OCI-LY1 (cell line): ENCODE measurements around the gene FOXE1.

Experiments
- EZH2 ChIP-seq: fragments of 200-600 bp; sonication (generic), shearing (Covaris generic); IDR thresholded peaks from 2 replicates; pipeline ENCODE4 v1.8.0; 2017; ENCODE audit warnings: borderline replicate concordance, mixed run types, mild to moderate bottlenecking, antibody characterized with exemption, low read length, moderate library complexity, mixed read lengths
- TF ChIP-seq, protein P1 (sequence below): fragments of 200-600 bp; sonication (generic), shearing (Covaris generic); IDR thresholded peaks from 2 replicates; pipeline ENCODE4 v1.5.1; 2017; ENCODE audit warnings: mild to moderate bottlenecking, antibody characterized with exemption, low read length, moderate library complexity, mixed read lengths

DNA sequence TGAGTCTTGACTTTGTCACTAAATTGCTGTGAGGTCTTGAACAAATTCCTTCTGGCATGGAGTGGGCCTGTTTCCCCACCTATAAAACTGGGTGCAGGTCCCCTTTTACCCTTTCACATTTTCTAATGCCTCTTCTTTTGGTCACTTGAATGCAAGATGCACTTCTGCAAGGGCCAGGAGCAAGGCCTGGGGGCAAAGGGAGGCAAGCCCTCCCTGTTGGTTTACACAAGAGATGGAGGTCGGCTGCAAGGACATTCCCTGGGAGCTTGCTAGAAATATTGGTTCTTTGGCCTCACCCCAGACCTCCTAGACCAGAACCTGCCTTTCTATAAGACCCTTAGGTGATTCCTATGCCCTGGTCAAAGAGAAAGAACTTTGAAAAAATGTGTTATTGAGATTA lies 5.8 kb downstream of the FOXE1 start:
- TF ChIP-seq, protein P1, sequence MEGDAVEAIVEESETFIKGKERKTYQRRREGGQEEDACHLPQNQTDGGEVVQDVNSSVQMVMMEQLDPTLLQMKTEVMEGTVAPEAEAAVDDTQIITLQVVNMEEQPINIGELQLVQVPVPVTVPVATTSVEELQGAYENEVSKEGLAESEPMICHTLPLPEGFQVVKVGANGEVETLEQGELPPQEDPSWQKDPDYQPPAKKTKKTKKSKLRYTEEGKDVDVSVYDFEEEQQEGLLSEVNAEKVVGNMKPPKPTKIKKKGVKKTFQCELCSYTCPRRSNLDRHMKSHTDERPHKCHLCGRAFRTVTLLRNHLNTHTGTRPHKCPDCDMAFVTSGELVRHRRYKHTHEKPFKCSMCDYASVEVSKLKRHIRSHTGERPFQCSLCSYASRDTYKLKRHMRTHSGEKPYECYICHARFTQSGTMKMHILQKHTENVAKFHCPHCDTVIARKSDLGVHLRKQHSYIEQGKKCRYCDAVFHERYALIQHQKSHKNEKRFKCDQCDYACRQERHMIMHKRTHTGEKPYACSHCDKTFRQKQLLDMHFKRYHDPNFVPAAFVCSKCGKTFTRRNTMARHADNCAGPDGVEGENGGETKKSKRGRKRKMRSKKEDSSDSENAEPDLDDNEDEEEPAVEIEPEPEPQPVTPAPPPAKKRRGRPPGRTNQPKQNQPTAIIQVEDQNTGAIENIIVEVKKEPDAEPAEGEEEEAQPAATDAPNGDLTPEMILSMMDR = no peak
- no peak for TF ChIP-seq EZH2
